GM18867 (cell line): ENCODE results near the gene SPATA31A3.
"Not testable (repeated sequence)": the region's sequence is repeated elsewhere in the genome, so short reads cannot be mapped to it uniquely, and the experiment has no call there.

ENCODE experiments used
- ATAC-seq: cut with Tn5 transposase; IDR thresholded peaks from one replicate; pipeline ENCODE4 v1.9.1; 2021; ENCODE audit warnings: mild to moderate bottlenecking, moderate library complexity; ENCODE audit not compliant: unreplicated experiment

SPATA31A3 gene

DNA sequence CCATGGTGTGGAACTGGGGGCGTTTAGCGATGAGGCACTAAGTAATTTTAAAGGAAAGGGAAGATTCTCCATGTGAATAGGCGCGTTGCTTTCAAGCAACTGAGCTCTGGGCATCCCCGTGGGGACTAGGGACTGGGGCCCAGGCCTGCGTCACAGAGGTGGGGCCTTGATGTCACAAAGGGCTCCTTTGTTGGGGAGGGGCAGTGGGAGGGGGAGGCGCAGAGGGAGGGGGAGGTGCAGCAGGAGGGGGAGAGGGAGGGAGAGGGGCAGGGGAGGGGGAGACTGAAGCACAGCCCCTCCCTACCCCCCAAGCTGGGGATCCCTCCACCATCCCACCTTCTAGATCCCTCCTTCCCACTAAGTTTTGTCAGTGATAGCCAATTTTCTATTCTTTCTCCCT is at the start of gene SPATA31A3:
SPATA31A3 (minus strand) TSS at position 101 of the 400 bp plus-strand sequence; CDS start at position 72, 29 bp downstream.
- not testable (repeated sequence) for ATAC-seq

DNA sequence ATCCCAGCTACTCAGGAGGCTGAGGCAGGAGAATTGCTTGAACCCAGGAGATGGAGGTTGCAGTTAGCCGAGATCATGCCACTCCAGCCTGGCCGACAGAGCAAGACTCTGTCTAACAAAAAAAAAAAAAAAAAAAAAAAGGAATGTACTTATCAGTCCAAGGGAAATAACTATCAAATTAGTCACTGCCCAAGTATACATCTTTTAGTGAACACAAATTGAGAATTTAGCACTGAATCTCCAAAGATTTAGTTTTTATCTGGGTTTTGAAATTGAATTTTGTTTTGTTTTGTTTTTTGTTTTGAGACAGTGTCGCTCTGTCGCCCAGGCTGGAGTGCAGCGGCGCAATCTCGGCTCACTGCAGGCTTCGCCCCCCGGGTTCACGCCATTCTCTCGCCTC is 39.8 kb downstream of the SPATA31A3 start:
- ATAC-seq = not testable (repeated sequence)

DNA sequence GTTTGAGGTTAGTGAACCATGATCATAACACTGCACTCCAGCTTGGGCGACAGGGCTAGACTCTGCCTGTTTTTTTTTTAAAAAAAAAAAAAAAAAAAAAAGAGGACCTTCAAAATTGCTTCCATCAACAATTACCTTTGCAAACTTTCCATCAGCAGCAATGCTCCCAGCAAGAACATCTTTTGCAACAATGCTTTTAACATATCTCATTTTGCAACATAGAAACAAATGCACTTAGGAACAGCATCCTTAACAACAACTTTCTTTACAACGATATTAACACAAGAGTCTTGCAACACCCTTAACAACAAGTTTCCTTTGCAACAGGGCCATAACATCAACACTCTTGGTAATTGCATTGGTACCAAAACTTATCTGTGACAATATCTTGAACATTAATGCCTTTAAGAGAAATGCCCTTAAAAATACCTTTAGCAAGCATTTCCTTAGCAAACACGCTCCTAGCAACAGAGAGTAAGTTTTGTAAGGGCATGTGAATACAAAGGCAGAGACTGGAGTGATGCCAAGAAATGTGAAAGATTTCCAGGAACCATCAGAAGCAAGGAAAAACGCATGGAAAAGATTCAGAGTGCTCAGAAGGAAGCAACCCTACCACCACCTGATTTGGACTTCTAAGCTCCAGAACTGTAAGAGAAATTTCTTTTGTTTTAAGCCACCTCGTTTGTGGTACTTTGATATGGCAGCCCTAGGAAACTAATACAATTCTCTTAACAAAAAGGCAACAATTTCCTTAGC is 49.8 kb downstream of the SPATA31A3 start:
- ATAC-seq = not testable (repeated sequence)

DNA sequence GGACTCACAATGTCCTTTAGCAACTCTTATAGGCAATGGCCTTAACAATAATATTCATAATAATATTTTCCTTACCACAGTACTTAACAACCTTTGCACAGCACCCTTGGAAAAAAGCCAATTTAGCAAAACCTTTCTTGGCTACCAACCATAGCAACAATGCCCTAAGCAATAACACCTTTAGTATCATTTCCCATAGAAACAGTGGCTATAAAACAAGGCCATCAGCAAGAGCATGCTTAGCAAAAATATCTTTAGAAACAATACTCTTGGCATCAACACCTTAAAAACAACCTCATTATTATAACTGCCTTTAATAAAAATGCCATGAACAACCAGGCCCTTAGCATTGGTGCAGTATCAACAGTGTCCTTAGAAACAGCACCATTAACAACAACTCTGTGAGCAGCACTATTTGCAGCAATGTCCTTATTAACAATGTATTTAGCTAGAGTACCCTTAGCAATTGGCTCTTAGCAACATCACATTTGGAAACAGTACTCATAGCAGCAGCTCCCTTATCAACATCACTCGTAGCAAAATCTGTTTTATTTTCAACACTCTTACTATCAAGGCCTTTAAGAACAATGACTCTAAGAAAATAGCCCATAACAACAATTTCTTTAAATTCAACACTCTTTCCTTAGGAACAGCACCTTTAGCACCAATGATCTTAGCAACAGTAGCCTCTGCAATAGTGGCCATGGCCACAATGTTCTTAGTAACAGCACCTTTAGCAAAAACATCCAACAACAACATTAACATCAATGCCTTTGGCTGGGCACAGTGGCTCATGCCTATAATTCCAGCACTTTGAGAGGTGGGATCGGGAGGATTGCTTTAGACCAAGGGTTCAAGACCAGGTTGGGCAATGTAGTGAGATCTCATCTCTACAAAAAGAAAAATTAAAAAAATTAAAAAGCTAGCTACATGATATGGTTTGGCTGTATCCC is 52.2 kb downstream of the SPATA31A3 start:
- not testable (repeated sequence) for ATAC-seq

DNA sequence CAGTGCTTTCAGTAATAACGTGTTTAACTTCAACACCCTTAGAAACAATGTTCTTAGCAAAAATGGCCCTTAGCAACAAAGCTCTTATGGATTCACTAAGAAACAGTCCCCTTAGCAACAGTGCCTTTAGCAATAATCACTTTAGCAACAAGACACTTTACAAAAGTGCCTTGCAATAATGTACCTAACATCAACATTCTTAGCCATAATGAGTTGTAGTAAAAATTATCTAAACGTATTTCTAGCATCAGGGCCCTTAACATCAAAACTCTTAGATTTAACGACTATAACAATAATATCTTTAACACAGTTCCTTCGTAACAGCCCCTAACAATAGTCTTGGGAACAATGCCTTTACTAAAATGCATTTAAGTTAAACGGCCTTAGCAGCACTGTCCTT is 54.0 kb downstream of the SPATA31A3 start:
- ATAC-seq = not testable (repeated sequence)

DNA sequence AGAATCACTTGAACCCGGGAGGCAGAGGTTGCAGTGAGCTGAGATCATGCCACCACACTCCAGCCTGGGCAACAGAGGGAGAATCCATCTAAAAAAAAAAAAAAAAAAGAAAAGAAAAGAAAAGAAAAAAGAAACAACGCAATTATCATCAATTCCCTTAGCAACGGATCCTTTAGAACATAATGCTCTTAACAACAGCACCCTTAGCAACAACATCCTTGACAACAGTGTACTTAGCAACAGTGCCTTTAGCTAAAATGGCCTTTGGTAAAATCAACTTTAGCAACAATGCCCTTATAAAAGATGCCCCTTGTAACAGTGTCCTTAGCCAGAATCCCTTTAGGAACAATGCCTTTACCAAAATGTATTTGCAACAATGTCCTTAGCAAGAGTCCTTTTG is 54.7 kb downstream of the SPATA31A3 start:
- not testable (repeated sequence) for ATAC-seq
